ENCODE data around the gene INPP5E.
A peak's percentile ranks its signal among the peaks of the same experiment; 100 is the strongest.

INPP5E gene

DNA sequence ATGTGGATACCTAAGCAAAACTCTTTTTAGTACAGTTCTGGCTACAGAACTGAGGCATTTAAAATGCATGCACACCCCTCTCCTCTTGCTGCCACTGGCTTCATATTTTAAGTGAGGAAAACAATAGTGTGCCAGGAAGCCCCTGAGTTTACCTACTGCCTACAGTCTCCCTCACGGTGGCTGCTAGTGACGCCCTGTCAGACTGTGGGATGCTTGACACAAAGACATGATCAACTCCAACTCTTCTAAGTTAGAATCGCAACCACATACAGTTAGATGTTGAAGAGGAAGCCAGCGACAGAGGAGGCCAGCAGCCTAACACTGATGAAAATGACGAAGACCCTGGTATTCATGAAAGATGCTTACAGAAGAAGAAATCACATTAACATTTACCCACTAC, 41.9 kb upstream of the INPP5E start:
- TF ChIP-seq, protein P1, sequence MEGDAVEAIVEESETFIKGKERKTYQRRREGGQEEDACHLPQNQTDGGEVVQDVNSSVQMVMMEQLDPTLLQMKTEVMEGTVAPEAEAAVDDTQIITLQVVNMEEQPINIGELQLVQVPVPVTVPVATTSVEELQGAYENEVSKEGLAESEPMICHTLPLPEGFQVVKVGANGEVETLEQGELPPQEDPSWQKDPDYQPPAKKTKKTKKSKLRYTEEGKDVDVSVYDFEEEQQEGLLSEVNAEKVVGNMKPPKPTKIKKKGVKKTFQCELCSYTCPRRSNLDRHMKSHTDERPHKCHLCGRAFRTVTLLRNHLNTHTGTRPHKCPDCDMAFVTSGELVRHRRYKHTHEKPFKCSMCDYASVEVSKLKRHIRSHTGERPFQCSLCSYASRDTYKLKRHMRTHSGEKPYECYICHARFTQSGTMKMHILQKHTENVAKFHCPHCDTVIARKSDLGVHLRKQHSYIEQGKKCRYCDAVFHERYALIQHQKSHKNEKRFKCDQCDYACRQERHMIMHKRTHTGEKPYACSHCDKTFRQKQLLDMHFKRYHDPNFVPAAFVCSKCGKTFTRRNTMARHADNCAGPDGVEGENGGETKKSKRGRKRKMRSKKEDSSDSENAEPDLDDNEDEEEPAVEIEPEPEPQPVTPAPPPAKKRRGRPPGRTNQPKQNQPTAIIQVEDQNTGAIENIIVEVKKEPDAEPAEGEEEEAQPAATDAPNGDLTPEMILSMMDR (IDR thresholded peaks at IDR 0.05; ENCODE audit: low read depth, low read length) = no peak
- peak overlapping the region; percentile 75 to 85 for H3K4me3 ChIP-seq (replicated peaks in 1 of 2; ENCODE audit: low read depth in 2 of 2, low read length in 2 of 2)
- no peak for DNase-seq (ENCODE audit: low read depth in 2 of 2)

- TF ChIP-seq, protein P1 (IDR thresholded peaks at IDR 0.05; ENCODE audit: low read depth, low read length) = no peak
- no peak overlapping the region for H3K4me3 ChIP-seq (replicated peaks in 1 of 2; ENCODE audit: low read depth in 2 of 2, low read length in 2 of 2)
- no peak for DNase-seq (ENCODE audit: low read depth in 2 of 2)
Observed at GRCh38 chr9:136476369-136477150, 36.9 kb upstream of the INPP5E start.

GRCh38 chr9:136474974-136475865, 35.6 kb upstream of the INPP5E start:
- TF ChIP-seq, protein P1 (IDR thresholded peaks at IDR 0.05; ENCODE audit: low read depth, low read length) = no peak
- no peak for DNase-seq (ENCODE audit: low read depth in 2 of 2)
- no peak overlapping the region for H3K4me3 ChIP-seq (replicated peaks in 1 of 2; ENCODE audit: low read depth in 2 of 2, low read length in 2 of 2)

DNA sequence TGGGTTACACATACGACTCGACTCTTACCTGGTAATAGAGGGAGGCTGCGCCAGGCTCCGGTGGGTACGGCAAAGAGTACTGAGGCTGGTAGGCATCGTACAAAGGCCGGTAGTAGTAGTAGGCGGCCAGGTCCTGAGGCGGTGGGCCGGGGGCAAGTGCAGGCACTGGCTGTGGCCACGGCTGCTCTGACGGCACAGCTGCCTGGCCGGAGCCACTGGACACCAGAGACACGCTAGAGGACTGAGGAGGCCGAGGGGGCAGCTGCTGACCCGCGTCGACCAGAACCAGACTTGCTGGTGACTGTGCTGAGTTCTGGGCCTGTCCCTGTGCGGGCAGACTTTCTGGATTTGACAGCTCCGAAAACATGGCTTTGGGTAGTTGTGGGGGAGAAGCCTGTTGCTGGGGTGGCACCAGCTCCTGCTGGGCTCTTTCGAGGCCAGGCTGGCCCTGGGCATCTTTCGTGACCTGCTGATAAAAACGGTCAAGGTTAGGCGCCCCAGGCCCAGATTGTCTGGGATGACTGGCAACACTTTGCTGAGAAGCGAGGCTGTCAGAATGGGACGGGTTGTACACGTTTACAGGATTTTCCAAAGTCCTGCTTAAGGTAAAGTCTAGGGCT, 34.5 kb upstream of the INPP5E start:
- TF ChIP-seq, protein P1 (IDR thresholded peaks at IDR 0.05; ENCODE audit: low read depth, low read length) = no peak

DNA sequence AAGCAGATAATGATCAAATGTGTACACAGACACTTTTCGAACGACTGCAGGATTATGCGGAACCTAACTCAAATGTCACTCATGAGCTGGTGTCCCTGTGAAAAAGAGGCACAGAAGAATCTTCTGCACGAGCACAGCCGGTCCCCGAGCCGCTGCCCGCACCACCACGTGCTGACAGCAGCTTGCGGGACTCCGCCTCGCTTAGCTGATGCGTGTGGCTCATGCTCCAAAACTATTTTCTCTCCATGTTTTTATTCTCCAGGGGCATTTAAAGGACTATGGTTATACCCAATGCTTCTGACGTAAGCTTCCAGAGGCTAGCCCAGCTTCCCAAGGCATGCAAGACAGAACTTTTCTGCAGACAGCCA, 33.7 kb upstream of the INPP5E start:
- DNase-seq (ENCODE audit: low read depth in 2 of 2) = no peak
- no peak overlapping the region for H3K4me3 ChIP-seq (replicated peaks in 1 of 2; ENCODE audit: low read depth in 2 of 2, low read length in 2 of 2)
- TF ChIP-seq, protein P1 (IDR thresholded peaks at IDR 0.05; ENCODE audit: low read depth, low read length) = no peak

More for the DNA sequence above, 34.5 kb upstream of the INPP5E start:
- DNase-seq (ENCODE audit: low read depth in 2 of 2) = no peak
- no peak overlapping the region for H3K4me3 ChIP-seq (replicated peaks in 1 of 2; ENCODE audit: low read depth in 2 of 2, low read length in 2 of 2)

DNA sequence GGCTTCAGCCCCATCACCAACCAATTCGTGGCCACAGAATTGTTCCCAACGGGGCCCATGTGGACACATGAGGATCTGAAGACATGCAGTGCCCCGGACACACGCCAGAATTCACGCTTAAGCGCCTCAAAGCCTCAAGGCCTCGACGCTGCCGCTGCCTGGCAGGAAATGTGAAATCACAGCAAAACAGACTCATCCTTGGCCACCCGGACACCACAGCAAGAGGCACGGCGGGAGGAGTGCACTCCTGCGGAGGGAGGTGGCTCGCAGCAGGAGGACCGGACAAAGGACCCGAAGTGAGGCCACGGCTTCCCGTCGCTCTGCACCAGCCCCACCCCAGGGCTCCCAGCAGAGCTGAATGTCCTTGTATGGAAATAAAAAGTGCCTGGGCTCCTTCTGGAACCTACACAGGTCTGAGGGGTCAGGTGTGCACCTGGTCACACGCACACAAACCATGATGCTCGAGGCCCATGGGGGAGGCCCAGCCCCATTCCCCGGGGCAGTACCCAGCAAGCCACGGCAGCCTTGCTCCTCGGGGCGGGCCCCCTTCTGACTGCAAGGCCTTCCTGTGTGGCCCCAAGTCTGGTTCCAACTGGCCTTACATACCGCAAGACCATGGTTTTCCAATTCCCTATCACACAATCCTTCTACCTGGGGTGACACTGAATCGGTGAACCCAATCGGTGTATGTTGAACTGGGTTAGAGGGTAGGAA, 33.2 kb upstream of the INPP5E start:
- H3K4me3 ChIP-seq (replicated peaks in 1 of 2; ENCODE audit: low read depth in 2 of 2, low read length in 2 of 2) = no peak overlapping the region
- DNase-seq (ENCODE audit: low read depth in 2 of 2) = no peak
- TF ChIP-seq, protein P1 (IDR thresholded peaks at IDR 0.05; ENCODE audit: low read depth, low read length) = no peak

Data from cardiac fibroblast (primary cell).